AG04450 (cell line): ENCODE data around the gene DENND4B. TPM values are rescaled to one million over a fixed set of nuclear protein-coding genes. Genes with fewer than 3 reads are reported as not detected.

Source experiments
- CTCF ChIA-PET: fragments of 300-600, 350-600 bp; formaldehyde crosslinking; extraction: SDS; loops from one replicate; lab custom pipeline; 2022; ENCODE audit warnings: antibody characterized with exemption, inconsistent platforms; lab: Charles Lee
- POLR2A ChIA-PET: fragments of 350-600 bp; formaldehyde crosslinking; extraction: SDS; loops from one replicate; lab custom pipeline; 2021; ENCODE audit warnings: antibody characterized with exemption, inconsistent platforms; lab: Yijun Ruan, JAX
- DNase-seq: peaks from one replicate; pipeline ENCODE4 v3.0.0-alpha.2; 2011; ENCODE audit warnings: low read depth, low spot score
- H3K27ac ChIP-seq: one replicate; pipeline ENCODE4 v1.5.1; 2012; ENCODE audit warnings: low read depth, low read length, control low read depth
- H3K27me3 ChIP-seq: one replicate; pipeline ENCODE4 v1.6.0; 2012; ENCODE audit warnings: low read length; ENCODE audit not compliant: control insufficient read depth, insufficient read depth
- H3K4me3 ChIP-seq: 2 replicates; pipeline ENCODE4 v1.5.1; 2011; ENCODE audit warnings: mild to moderate bottlenecking, low read depth, low read length, control low read depth
- H3K9me3 ChIP-seq: 2 replicates; pipeline ENCODE4 v1.5.1; 2012; ENCODE audit warnings: low read length; ENCODE audit not compliant: control insufficient read depth, insufficient read depth
- CTCF ChIP-seq: IDR thresholded peaks from 2 replicates; pipeline ENCODE4 v1.5.1; 2011; ENCODE audit warnings: low read depth, low read length, control low read depth, inconsistent platforms
- polyA plus RNA-seq: library from polyadenylated mRNA; depleted of rRNA; stranded (reverse); fragments of >200 nt; gene quantifications from 2 replicates; pipeline ENCODE4 v1.2.3, GENCODE V29; 2011

Gene DENND4B
- polyA plus RNA-seq, 1 experiment = 10.3 TPM

- Histone ChIP-seq H3K4me3 (no peak overlapping the region), H3K9me3 (no peaks in the 10 kb centered on the region), H3K27me3 (no peaks in the 10 kb centered on the region), H3K27ac (no peak overlapping the region)
- TF ChIP-seq CTCF = no peak
- POLR2A ChIA-PET = no interaction called here
- CTCF ChIA-PET = interaction anchor here (0.7 kb wide), 1 partner anchor 260 kb away, joined by 3 read pairs; no protein-coding TSS in a partner anchor
- DNase-seq = no peak
Observed at GRCh38 chr1:153937331-153937730, 9.2 kb downstream of the DENND4B start.

GRCh38 chr1:153936011-153936802, 10.3 kb downstream of the DENND4B start:
- ChIA-PET CTCF (no interaction called here), POLR2A (no interaction called here)
- no peak for DNase-seq
- Histone ChIP-seq H3K27me3 (no peaks in the 10 kb centered on the region), H3K9me3 (no peaks in the 10 kb centered on the region), H3K27ac (no peak overlapping the region), H3K4me3 (no peak overlapping the region)
- no peak for TF ChIP-seq CTCF

- DNase-seq = no peak
- no peak overlapping the region for H3K27ac ChIP-seq
- POLR2A ChIA-PET = interaction anchor here (0.7 kb wide), 1 partner anchor 142 kb away, joined by 3 read pairs; no protein-coding TSS in a partner anchor
- CTCF ChIA-PET = no interaction called here
- no peak overlapping the region for H3K4me3 ChIP-seq
- no peaks in the 10 kb centered on the region for H3K9me3 ChIP-seq
- no peak for TF ChIP-seq CTCF
- H3K27me3 ChIP-seq = no peaks in the 10 kb centered on the region
Observed at GRCh38 chr1:153934746-153935145, 11.8 kb downstream of the DENND4B start.

- POLR2A ChIA-PET = no interaction called here
- Histone ChIP-seq H3K27ac (no peak overlapping the region), H3K4me3 (no peak overlapping the region), H3K27me3 (no peaks in the 10 kb centered on the region), H3K9me3 (no peaks in the 10 kb centered on the region)
- CTCF ChIA-PET = no interaction called here
- no peak for TF ChIP-seq CTCF
- DNase-seq = no peak
Observed at GRCh38 chr1:153933955-153934354, 12.6 kb downstream of the DENND4B start.

GRCh38 chr1:153933430-153933829, 13.1 kb downstream of the DENND4B start:
- POLR2A ChIA-PET = no interaction called here
- no peaks in the 10 kb centered on the region for H3K27me3 ChIP-seq
- H3K27ac ChIP-seq = no peak overlapping the region
- CTCF ChIA-PET = no interaction called here
- H3K9me3 ChIP-seq = no peaks in the 10 kb centered on the region
- no peak for DNase-seq
- no peak overlapping the region for H3K4me3 ChIP-seq
- no peak for TF ChIP-seq CTCF
